HG03469 (cell line): ENCODE measurements around the gene APRT.
"Not testable (repeated sequence)": the region's sequence is repeated elsewhere in the genome, so short reads cannot be mapped to it uniquely, and the experiment has no call there.

ENCODE experiments used
- ATAC-seq: cut with Tn5 transposase; IDR thresholded peaks from one replicate; pipeline ENCODE4 v1.9.1; 2021; ENCODE audit warnings: mild to moderate bottlenecking, moderate library complexity, moderate number of reproducible peaks; ENCODE audit not compliant: unreplicated experiment

Gene APRT

DNA sequence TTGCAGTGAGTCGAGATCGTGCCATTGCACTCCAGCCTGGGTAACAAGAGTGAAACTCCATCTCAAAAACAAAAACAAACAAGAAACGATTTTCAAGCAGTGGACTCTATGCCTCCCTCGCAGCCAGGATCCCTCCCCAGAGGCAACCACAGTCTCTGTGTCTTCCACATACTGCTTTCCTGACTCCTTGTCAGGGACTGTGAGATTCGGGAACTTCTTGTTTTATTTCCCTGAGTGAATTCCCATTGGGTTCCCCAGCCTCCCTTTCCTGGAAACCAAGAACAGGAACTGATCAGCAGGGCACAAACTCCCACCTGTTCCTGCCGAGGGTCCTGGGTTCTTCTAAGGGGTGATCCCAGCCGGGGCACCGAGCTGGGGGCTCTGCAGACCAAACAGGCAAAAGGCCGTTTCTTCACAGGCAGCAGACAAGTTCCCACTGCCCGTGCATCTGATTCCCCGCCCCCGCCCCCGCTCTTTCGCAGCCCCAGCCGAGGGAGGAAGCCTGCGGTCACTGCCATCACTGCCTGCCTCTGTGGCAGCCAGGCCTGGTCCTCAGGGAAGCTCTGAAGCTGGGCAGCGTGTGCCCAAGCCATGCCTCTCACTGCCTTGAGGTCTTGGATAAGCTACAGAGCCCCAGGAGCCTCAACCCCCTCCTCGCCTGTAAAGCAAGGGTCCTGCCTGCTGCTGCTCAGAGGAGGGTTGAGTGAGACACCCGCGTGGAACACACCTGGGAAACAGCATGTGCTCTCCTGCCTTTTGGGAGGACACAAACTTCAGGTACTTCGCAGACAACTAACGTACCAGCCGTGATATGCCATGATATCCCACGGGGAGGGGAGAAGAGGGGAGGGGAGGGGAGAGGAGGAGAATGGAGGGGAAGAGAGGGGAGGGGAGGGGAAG lies 21.2 kb downstream of the APRT start:
- ATAC-seq, result no peak

DNA sequence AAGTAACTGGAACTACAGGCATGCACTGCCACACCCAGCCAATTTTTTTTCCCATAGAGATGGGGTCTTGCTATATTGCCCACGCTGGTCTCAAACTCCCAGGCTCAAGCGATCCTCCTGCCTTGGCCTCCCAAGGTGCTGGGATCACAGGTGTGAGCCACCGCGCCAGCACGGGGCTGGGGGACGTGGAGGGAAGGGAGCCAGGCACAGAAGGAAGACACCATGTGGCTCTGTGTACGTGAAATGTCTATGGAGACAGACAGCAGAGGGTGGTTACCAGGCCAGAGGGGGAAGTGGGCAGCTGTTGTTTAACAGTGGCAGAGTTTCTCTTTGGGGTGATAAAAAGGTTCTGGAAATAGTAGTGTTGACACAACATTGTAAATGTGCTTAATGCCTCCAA lies 22.1 kb downstream of the APRT start:
- no peak for ATAC-seq

DNA sequence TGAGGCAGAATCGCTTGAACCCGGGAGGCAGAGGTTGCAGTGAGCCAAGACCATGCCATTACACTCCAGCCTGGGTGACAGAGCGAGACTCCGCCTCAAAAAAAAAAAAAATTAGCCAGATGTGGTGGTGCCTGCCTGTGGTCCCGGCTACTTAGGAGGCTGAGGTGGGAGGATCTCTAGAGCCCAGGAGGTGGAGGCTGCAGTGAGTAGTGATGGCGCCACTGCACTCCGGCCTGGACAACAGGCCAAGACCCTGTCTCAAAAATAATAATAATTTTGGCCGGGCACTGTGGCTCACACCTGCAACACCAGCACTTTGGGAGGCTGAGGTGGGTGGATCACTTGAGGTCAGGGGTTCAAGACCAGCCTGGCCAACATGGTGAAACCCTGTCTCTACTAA lies 23.0 kb downstream of the APRT start:
- not testable (repeated sequence) for ATAC-seq

GRCh38 chr16:88787579-88788314 lies 24.0 kb downstream of the APRT start:
- no peak for ATAC-seq

DNA sequence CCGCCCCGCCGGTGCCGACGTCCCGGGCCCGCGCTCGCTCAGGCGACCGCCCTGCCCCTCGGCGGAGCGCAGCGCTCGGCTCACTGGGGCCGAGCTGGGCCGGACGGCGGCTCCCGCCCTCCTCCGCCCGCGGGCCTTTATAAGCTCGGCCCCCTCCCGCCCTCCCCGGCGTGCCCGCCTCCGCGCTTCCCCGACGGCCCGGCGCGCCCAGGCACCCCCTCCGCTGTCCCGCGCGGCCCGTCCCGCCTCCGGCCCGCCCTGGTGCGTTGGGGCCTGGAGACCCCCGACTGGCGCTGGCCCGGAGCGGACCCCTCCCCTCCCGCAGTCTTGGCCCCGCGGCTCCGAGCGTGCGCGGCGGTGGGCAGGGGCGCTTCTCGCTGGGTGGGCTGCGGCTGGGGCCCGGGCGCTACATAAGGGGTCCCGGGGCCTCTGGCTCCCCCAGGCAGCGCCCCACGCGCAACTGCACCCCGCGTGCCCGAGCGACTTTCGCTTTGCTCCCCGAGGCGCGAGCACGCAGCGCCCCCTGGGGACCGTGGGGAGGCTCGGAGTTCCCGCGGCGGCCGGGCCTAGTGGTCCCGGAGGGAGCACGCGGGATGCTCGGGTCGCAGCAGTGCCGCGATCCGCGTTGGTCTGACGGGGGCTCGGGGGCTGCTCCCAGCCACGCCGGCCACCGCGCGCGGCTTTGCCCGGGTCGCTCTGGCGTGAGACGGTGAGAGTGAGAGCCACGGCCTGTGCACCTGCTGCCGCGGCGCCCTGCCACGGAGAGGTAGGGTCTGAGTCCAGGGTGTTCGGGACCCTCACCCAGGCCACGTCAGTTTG lies 26.4 kb downstream of the APRT start, which contains the start of gene PIEZO1:
TSS of gene PIEZO1 (minus strand) at position 115 of the 819 bp plus-strand sequence. CDS start 256 bp downstream, outside the sequence.
- no peak for ATAC-seq

GRCh38 chr16:88784856-88785105 lies 26.9 kb downstream of the APRT start:
- no peak for ATAC-seq

GRCh38 chr16:88784074-88784855 lies 27.5 kb downstream of the APRT start:
- ATAC-seq, result no peak

DNA sequence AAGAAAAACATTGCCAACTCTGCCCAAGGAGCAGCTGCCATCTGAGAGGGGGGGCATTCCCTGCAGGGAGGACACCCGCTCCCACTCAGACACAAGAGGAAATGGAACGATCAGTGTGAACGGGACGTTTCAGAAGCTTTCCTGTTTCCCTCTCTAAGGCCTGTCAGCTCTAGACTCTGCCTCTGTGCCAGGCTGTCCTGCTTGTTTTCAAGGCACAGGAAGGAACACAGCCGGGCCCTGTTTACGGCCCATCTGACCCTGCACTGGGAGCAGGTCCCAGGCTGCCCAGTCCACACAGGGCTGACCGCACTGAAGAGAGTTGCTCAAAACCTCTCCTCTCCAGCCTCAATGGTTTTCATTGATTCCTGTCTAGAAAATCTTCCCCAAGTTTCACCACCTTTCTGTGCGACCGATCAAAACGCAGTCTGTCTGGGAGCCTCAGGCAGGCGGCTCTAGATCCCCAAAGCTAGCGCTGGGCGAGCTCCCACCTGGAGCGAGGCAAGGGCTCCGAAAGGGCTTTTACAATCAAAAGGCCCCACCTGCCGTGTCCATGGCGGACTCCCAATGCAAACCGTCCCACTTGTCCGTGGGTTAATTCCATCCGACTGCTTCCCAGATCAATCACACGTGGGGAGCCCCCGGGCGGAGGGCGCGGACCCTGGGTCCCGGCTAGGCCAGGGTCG lies 28.2 kb downstream of the APRT start:
- no peak for ATAC-seq

DNA sequence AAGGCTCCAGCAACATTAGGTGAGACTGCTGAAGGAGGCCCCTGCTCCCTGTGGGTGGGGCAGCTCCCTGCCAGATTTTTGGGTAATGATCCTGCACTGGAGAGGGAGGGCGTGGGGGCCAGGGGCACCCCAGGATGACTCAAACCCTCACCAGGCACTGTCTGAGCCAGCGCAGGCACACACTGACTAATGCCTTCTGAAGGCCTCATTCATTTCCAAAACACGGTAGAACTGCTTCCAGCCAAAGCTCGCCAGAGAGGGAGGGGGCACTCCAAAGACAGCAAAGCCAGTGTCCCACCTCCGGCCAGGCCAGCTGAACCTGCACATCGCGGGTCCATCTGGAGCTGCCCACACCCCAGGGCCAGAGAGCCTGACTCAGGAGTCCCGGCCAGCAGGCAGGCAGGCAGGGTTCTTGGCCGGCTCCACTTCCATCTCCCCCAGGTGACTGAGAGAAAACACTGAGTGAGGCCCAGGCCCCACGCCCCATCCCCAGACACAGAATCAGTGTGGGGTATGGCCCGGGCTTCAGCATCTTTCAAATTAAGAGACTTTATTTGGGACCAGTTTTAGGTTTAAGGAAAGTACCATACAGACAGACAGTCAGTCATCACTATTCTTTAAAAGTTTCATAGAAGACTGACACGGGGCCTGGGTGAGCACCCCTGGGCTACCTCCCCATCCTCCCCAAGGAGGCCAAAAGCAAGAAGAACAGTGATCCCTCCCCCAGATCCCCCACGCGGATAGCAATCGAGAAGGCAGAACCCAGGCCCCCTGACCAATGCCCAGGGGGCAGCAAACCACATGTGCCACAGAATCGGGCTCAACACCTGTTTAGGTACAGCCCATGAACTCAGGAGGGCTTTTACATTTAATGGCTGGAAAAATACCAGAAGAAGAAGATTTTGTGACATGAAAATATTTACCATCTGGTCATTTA lies 29.0 kb downstream of the APRT start:
- no peak for ATAC-seq

GRCh38 chr16:88781140-88782077 lies 30.3 kb downstream of the APRT start:
- ATAC-seq, result no peak

GRCh38 chr16:88780142-88781062 lies 31.3 kb downstream of the APRT start:
- ATAC-seq, result no peak

GRCh38 chr16:88779406-88780141 lies 32.2 kb downstream of the APRT start:
- ATAC-seq, result no peak

GRCh38 chr16:88778541-88779065 lies 33.1 kb downstream of the APRT start:
- no peak for ATAC-seq

DNA sequence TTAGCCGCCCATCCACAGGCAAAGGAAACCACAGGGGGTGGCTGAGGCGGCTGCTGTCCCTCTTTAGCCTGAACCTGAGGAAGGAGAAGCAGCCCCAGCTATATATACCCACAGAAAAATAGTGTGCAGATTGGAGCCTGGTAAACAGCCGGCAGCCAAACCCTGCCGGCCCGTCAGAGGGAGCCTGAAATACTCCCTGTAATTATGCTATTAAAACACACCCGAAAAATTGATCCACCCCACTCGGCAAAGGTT lies 33.5 kb downstream of the APRT start:
- ATAC-seq, result no peak

DNA sequence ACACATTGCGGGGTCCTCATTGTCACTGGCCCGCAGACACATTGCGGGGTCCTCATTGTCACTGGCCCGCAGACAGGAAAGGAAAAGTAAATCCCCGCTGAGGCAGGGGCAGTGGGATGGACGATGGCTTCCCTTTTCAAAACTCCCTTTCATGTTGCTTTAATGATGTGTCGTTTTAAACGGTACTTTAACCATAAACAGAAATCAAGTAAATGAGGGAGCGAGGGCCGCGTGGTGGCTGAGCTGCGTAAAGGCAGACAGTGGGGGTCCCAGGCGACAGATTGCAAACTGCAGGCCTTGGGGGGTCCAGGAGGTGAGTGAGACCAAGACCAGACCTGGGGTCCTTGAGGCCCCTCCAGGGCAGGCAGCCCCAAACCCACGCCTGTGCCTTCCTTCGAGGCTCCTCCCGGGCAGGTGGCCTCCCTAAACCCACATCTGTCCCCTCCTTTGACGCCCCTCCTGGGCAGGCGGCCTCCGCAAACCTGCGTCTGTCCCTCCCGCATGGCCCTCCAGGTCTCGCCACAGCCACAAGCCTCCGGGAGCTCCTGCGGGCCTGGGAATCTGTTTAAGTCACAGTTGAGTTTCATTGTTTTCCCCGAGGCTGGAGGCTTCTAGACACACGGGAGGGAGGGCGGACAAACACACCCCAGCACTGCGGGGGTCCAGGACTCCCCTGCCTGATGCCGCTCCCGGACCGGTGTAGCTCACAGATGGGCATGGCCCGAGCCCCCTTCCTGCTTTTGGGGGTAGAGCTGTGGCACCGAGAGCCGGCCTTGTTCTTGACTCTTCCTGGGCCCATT lies 34.1 kb downstream of the APRT start:
- ATAC-seq, result no peak
